HG03045 (cell line): ENCODE results near the gene KRTAP2-2.

Experiments
- ATAC-seq: cut with Tn5 transposase; IDR thresholded peaks from one replicate; pipeline ENCODE4 v1.9.1; 2021; ENCODE audit warnings: mild to moderate bottlenecking, moderate library complexity; ENCODE audit not compliant: unreplicated experiment

The KRTAP2-2 gene

GRCh38 chr17:41026715-41027471 is 28.1 kb downstream of the KRTAP2-2 start, which contains the start of gene KRTAP1-5:
KRTAP1-5 (minus strand) TSS chr17:41027208; CDS start chr17:41027155, 53 bp downstream.
- ATAC-seq = no peak

GRCh38 chr17:41024697-41025096 is 30.3 kb downstream of the KRTAP2-2 start:
- ATAC-seq = no peak

GRCh38 chr17:41020336-41020735 is 34.7 kb downstream of the KRTAP2-2 start:
- no peak for ATAC-seq

- no peak for ATAC-seq
Measured at GRCh38 chr17:41019415-41019814, 35.6 kb downstream of the KRTAP2-2 start.

- ATAC-seq = no peak
Measured at GRCh38 chr17:41018541-41018940, 36.5 kb downstream of the KRTAP2-2 start.

- no peak for ATAC-seq
Measured at GRCh38 chr17:41016578-41017215, 38.3 kb downstream of the KRTAP2-2 start.

DNA sequence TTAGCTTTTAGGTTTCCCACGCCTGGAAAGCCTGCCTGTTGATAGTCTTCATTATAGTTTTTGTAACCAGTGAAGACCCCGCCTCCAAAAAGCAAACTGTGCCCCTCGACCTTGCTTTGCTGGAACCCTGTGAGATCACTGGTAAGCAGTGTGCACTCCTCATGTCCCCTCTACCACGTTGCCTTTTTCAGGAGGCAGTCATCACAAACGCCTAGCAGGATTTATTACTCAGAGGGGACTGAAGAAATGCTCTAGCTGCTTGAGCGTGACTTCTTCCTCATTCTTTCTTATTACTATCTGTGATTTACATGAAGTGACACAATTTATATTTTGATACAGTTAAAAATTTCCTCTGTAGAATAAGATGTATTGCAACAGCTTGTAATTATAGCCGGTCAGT is 39.6 kb downstream of the KRTAP2-2 start:
- ATAC-seq = no peak

- ATAC-seq = no peak
Measured at GRCh38 chr17:41013606-41014005, 41.4 kb downstream of the KRTAP2-2 start.

DNA sequence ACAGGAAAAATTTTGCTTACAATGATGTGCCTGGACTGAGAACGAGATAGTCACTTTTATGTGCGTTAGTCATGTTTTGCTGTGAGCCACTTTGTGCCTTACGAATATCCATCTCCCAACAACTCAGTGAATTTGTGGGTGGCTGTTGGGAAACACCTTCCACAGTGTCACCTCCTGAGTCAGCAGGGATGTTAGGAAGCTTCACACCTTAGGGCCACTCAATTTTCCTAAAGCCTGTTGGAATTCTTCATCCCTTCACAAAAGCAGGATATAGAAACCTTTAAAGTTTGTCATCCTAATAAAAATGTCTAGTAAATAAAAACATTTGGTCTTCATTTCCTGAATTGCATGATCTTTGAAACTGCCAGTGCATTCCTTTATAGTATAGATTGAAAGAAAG is 41.8 kb downstream of the KRTAP2-2 start:
- ATAC-seq = no peak

DNA sequence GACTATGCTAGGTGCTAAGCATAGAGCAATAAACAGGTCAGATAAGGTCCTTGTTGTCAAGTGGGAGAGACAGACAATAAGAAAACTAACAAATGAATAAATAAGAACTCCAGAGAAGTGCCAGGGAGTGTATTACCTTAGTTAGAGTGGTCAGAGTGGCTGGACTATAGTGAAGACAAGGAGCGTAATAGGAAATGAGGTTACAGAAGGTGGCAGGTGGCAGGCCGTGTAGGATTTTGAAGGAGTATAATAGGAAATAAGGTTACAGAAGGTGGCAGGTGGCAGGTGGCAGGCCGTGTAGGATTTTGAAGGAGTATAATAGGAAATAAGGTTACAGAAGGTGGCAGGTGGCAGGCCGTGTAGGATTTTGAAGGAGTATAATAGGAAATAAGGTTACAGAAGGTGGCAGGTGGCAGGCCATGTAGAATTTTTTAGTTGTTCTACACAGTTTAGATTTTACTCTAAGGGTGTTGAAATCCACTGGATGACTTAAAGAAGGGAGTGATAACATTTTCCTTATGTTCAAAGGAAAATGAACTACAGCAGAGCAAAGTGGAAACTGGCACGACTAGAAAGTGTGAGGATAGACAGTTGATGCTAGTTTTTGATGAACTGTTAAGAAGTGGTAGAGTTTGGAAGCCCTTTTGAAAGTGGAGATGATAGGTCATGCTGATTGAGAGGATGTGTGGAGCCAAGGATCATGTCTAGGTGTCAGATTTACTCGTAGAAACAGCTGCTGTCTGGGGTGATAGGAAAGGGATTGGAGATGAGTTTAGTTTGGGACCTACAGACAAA is 42.5 kb downstream of the KRTAP2-2 start:
- no peak for ATAC-seq

DNA sequence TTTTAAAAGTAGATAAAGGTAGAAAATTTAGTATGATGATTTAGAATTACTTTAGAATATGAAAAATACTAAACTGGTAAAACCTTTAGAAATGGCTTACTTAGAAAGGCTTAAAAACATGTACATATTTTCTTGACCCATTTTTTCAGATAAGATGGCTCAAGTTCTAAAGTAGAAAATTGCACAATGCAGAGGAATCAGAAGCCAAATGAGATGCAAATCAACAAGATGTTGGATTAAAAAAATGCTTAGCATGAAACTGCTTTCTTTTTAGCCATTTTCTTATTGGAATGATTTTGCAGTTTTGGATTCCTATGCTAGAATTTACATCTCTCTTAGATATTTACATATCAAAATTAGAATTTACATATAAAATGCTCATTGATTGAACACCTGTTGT is 44.6 kb downstream of the KRTAP2-2 start:
- no peak for ATAC-seq

- no peak for ATAC-seq
Measured at GRCh38 chr17:41009936-41010335, 45.1 kb downstream of the KRTAP2-2 start.

DNA sequence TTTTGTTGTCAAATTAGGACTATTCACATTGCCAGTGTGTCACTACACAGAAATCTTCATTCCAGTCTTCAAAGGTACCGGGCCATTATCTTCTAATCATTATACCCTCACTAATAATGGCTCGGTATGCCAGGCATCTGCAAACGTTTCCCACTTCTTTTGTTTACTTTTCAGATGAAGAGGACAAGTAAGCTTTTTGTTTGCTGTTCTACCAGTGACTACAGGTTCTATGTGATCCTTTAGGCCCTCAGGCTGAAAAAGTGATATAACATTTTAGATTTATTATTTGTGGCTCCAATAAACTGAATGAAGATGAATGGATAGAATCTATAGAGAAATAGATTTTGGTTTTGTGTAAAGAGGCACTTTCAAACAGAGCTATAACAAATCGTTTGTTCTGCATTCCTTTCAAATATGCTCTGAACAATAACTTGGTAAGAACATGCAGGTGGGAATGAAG is 45.7 kb downstream of the KRTAP2-2 start:
- no peak for ATAC-seq

- no peak for ATAC-seq
Measured at GRCh38 chr17:41008811-41009210, 46.2 kb downstream of the KRTAP2-2 start, which contains the start of gene KRTAP3-1. KRTAP3-1 (minus strand) TSS chr17:41009128; CDS start chr17:41009074, 54 bp downstream.
